Measurements from ENCODE around the gene KBTBD7.

GRCh38 chr13:41224113-41225110 is 30.0 kb upstream of the KBTBD7 start:
- TF ChIP-seq POLR2A (IDR thresholded peaks at IDR 0.05; ENCODE audit: borderline replicate concordance, extremely low read depth, insufficient read depth, insufficient read length) (no peak), CTCF (IDR thresholded peaks at IDR 0.05 in 2 of 3, conservative IDR thresholded peaks at IDR 0.05 in 1 of 3; ENCODE audit: borderline replicate concordance in 1 of 3, insufficient read depth in 1 of 3, low read depth in 2 of 3, low read length in 2 of 3) (no peak), TCF7L2 (IDR thresholded peaks at IDR 0.05; ENCODE audit: borderline replicate concordance, extremely low read depth, insufficient read depth, insufficient read length) (no peak), POLR2AphosphoS5 (IDR thresholded peaks at IDR 0.05; ENCODE audit: low read depth, low read length) (no peak)

All from HCT116 (cell line).